Large intestine (tissue), 3 donors: ENCODE measurements around the gene YIPF1. TPM values are rescaled to one million over a fixed set of nuclear protein-coding genes. Genes with fewer than 3 reads are reported as not detected.
"Not testable (repeated sequence)": the region's sequence is repeated elsewhere in the genome, so short reads cannot be mapped to it uniquely, and the experiment has no call there.

Experiments
- DNase-seq, 2 donors: peaks; one replicate each; pipeline versions ENCODE4 v3.0.0 to v3.0.0-alpha.2; 2013
- H3K27ac ChIP-seq: one replicate; pipeline ENCODE4 v1.5.1; 2013; ENCODE audit warnings: low read length
- H3K27me3 ChIP-seq: 2 replicates; pipeline ENCODE4 v1.6.1; 2013; ENCODE audit warnings: low read length; ENCODE audit not compliant: control insufficient read depth, insufficient read depth
- H3K36me3 ChIP-seq: 2 replicates; pipeline ENCODE4 v1.6.1; 2013; ENCODE audit warnings: low read length; ENCODE audit not compliant: control insufficient read depth, insufficient read depth
- H3K4me1 ChIP-seq: one replicate; pipeline ENCODE4 v1.6.1; 2013; ENCODE audit warnings: low read length; ENCODE audit not compliant: control insufficient read depth, insufficient read depth
- H3K4me3 ChIP-seq: one replicate; pipeline ENCODE4 v1.5.1; 2013; ENCODE audit warnings: low read length
- H3K9me3 ChIP-seq: one replicate; pipeline ENCODE4 v1.6.1; 2013; ENCODE audit warnings: mild to moderate bottlenecking, low read depth, low read length, moderate library complexity; ENCODE audit not compliant: control insufficient read depth
- WGBS: methylation state at CpG from one replicate; pipeline ENCODE4 v1.1.5; 2013; ENCODE audit warnings: low lambda C conversion rate; ENCODE audit not compliant: insufficient coverage; 5-methylcytosine and 5-hydroxymethylcytosine counted together
- polyA plus RNA-seq: library from polyadenylated mRNA; unstranded; fragments of 120-200 nt; gene quantifications from one replicate; pipeline ENCODE4 v1.2.1, GENCODE V29; 2013

The YIPF1 gene
- polyA plus RNA-seq, 1 donor: 25.0 TPM

DNA sequence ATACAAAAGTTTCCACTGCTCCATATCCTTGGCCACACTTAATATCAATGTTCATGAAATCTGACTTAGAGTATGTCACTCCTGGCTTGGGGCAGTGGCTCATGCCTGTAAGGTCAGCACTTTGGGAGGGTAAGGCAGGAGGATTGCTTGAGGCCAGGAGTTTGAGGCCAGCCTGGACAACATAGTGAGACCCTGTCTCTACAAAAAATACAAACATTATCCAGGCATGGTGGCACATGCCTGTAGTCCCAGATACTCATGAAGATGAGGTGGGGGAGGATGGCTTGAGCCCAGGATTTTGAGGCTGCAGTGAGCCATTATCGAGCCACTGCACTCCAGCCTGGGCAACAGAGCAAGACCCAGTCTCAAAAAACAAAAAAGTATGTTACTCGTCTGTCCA is 14.4 kb downstream of the YIPF1 start:
- not testable (repeated sequence) for H3K4me1 ChIP-seq, H3K4me3 ChIP-seq, H3K27ac ChIP-seq, H3K27me3 ChIP-seq, H3K9me3 ChIP-seq, DNase-seq
- H3K36me3 ChIP-seq: peaks cover 46% of the 10 kb centered on the region
- no CpG with 5 or more reads among the region's 2 CpGs for WGBS

DNA sequence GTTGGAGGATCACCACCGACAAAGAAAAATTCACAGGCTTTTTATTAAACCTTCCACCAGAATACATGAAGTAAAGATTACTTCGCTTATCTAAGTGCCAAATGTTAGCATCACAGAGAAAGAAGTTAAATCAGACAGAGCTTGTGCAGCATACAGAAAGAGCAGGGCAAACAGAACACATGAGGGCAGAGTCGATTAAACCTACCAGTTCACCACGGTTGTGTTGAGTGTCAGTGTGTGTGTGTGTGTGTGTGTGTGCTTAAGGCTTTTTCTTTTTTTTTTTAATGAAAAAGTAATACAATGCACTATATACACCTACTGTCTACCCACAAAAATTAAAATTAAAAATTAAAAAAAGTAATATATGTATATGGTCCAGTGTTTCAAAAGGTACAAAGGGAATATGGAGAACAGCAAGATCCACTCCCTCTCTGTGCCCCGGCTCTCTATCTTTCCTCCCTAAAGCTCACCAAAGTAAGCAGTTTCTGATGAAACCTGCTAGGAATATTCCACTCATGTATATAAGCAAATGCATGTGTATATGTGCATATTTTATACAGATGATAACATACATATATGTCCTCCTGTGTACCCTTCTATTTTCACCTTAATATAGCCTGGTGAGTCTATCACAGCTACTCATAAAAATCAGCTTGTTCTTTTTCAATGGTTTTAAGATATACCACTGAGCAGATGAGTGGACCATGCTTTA is 17.7 kb downstream of the YIPF1 start:
- no peaks in the 10 kb centered on the region for H3K9me3 ChIP-seq
- DNase-seq: no peak
- H3K27ac ChIP-seq: no peak overlapping the region
- H3K27me3 ChIP-seq: no peaks in the 10 kb centered on the region
- WGBS: 11% methylated on average over 1 of the region's 5 CpGs
- H3K4me1 ChIP-seq: no peaks in the 10 kb centered on the region
- no peak overlapping the region for H3K4me3 ChIP-seq
- H3K36me3 ChIP-seq: peaks cover 32% of the 10 kb centered on the region

DNA sequence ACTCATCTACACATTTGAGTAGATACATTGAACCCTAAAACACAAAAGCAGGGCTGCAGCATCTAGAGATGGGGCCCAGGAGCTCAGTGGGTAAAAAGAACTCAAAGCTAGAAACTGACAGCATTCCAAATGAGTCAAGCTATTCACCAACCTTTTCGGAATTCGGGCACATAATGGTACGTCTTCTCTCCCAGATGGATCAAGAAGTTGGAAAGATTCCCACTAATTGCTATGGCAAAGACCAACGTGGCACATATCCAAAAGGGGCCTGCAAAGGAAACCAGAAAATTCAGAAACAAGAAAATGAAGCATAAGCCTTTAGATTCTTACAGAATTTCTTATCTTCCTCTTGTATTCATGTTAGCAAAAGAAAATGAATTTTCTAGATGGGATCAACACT is 18.4 kb downstream of the YIPF1 start:
- no CpG with 5 or more reads among the region's 4 CpGs for WGBS
- no peak overlapping the region for H3K27ac ChIP-seq
- DNase-seq: no peak

DNA sequence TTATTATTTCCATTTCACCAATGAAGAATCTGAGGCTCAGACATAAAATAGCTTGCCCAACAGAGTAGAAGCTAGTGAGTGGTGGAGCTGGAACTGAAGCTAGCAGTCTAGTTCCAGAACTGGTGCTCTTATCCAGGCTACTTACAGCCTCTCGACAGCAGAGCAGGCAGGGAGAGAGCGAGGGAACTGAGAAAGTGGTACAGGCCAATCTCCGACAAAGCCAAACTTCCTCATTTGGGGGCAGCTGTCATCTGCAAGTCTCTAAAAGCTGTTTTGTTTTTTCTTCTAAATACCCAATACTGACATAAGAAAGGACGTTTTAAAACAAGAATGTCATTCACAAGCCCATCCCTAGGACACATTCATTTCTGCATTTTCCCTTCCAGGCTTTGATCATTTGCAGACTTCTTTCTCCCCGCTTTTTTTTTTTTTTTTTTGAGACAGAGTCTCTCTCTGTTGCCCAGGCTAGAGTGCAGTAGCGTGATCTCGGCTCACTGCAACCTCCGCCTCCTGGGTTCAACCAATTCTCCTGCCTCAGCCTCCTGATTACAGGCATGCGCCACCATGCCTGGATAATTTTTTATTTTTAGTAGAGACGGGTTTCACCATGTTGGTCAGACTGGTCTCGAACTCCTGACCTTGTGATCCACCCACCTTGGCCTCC is 20.0 kb downstream of the YIPF1 start:
- Histone ChIP-seq H3K27ac (no peak overlapping the region), H3K36me3 (peaks cover 33% of the 10 kb centered on the region), H3K9me3 (no peaks in the 10 kb centered on the region), H3K27me3 (no peaks in the 10 kb centered on the region), H3K4me3 (no peak overlapping the region), H3K4me1 (no peaks in the 10 kb centered on the region)
- no peak for DNase-seq
- WGBS: 80% methylated on average over 1 of the region's 11 CpGs

More for the DNA sequence above, 18.4 kb downstream of the YIPF1 start:
- Histone ChIP-seq H3K9me3 (no peaks in the 10 kb centered on the region), H3K4me1 (no peaks in the 10 kb centered on the region), H3K36me3 (peaks cover 32% of the 10 kb centered on the region), H3K4me3 (no peak overlapping the region), H3K27me3 (no peaks in the 10 kb centered on the region)

DNA sequence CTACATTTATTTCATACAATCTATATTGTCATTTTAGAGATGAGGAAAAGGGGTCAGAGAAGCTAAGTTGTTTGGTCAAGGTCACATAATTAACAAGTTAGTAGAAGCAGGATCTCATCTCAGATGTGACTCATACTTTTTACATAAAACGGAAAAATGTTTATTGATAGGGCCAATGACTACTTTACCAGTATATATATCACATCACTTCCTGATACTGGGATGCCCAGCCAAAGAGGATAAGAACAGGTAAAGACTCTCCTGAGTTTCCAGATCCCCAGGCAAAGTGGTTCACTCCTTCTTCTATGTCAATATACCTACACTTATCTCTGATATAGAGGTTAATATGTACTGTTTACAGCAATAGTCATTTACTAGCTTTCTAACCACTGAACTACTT is 21.0 kb downstream of the YIPF1 start:
- Histone ChIP-seq H3K27me3 (no peaks in the 10 kb centered on the region), H3K9me3 (no peaks in the 10 kb centered on the region), H3K27ac (no peak overlapping the region), H3K4me1 (no peaks in the 10 kb centered on the region), H3K36me3 (peaks cover 30% of the 10 kb centered on the region), H3K4me3 (no peak overlapping the region)
- no CpG with 5 or more reads among the region's 1 CpG for WGBS
- no peak for DNase-seq

DNA sequence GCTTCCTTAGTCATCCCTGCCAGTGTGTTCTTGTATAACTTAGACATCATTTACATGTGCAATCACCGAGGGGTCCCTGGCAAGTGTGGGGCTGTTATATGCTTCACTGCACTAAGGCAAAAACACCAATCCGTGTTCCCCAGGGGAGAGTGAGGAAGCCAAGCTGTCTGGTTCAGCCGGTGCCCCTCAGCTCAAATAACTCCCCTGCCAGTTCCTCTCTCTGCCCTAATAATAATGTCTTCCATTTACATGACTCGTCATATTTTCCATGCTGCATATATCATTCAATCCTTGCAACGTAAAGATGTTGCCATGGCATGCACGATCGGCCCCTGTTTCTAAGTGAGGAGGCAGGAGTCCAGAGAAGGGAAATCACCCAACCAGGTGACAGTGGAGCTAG is 27.1 kb downstream of the YIPF1 start:
- WGBS: no CpG with 5 or more reads among the region's 7 CpGs
- Histone ChIP-seq H3K4me3 (no peak overlapping the region), H3K27me3 (no peaks in the 10 kb centered on the region), H3K27ac (no peak overlapping the region), H3K9me3 (no peaks in the 10 kb centered on the region), H3K36me3 (peaks cover 30% of the 10 kb centered on the region), H3K4me1 (no peaks in the 10 kb centered on the region)
- no peak for DNase-seq

DNA sequence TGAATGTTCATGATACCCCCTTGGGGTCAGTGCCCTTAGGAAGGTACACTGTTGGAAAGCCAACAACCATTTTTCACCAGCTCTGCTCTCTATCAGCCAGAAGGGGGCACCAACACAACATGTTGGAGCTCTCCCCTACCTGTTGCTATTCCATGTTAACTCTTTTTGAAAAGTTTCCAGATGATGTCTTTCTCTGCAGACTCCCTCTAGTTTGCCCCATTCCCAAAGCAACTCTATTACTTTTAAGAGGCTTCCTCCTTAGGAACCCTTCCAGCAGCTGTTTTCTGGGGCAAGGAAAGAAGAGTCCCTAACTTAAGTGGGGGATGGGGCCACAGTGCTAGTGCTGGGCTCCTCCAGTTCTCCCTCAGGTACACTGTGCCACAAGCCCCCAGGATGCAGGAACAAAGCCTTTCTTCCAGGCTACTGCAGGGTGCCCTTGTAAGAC is 28.6 kb downstream of the YIPF1 start:
- H3K4me3 ChIP-seq: no peak overlapping the region
- no peak overlapping the region for H3K27ac ChIP-seq
- no peaks in the 10 kb centered on the region for H3K4me1 ChIP-seq
- H3K9me3 ChIP-seq: no peaks in the 10 kb centered on the region
- no peaks in the 10 kb centered on the region for H3K27me3 ChIP-seq
- H3K36me3 ChIP-seq: peaks cover 34% of the 10 kb centered on the region
- DNase-seq: peak; percentile 32 to 35

DNA sequence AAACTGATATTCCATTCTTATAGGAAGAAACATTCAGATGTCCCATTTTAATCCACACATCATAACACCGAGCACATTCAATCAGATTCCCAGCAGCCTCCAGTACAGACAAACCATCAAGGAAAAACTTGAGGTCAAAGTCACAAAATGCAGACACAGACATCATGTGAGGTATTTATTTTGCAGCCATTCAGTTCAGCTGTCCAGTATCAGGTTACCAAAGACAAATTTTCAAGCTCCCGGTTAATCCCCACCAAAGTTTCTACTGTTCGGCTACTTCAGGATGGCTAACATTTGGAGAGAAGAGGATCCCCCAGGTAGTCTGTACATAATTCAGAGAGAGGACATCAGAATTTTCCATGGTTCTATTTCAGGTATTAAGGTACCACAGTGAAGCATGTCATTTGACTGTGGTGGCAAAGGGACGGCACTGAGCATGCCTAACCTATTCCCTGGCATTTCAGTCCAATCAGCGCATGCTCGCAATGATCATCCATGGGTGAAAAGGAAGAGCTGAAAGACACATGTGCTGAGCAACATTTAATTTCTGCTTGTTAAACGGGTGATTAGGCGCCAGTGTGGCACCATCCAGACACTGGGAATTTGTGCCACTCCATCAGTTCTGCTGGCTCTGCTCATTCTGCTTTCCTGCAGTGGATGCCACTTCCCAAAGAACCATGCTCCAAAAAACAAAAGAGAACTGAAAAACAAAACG is 37.9 kb downstream of the YIPF1 start:
- H3K27ac ChIP-seq: no peak overlapping the region
- no CpG with 5 or more reads among the region's 9 CpGs for WGBS
- H3K9me3 ChIP-seq: no peaks in the 10 kb centered on the region
- no peak overlapping the region for H3K4me3 ChIP-seq
- peaks cover 38% of the 10 kb centered on the region for H3K36me3 ChIP-seq
- no peaks in the 10 kb centered on the region for H3K27me3 ChIP-seq
- DNase-seq: no peak
- no peaks in the 10 kb centered on the region for H3K4me1 ChIP-seq

DNA sequence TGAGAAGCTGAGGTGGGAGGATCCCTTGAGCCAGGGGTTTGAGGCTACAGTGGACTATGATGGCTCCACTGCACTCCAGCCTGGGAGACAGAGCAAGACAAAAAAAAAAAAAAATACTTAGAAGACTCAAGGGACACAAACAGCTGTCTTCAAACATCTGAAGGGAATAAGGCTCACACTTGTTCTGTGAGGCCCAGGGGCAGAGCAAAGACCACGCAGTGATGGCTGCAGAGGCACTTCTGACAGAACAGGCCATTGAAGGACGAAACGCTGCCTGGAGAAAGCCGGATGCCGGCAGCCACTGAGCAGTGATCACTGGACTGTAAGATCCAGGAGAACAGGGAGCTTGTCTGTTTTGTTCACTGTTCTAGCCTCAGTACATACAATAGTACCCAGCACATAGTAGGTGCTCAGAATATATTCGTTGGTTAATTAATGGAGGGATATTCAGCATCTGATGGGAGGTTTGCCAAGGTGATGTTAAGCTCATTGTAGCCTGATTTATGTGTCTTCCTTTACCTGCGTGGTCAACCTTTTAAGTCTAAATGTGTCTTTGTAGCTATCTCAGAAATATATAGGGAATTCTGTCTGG is 39.4 kb downstream of the YIPF1 start:
- Histone ChIP-seq H3K4me3 (no peak overlapping the region), H3K36me3 (peaks cover 25% of the 10 kb centered on the region), H3K4me1 (no peaks in the 10 kb centered on the region), H3K27me3 (no peaks in the 10 kb centered on the region), H3K27ac (no peak overlapping the region), H3K9me3 (no peaks in the 10 kb centered on the region)
- WGBS: no CpG with 5 or more reads among the region's 7 CpGs
- no peak for DNase-seq

DNA sequence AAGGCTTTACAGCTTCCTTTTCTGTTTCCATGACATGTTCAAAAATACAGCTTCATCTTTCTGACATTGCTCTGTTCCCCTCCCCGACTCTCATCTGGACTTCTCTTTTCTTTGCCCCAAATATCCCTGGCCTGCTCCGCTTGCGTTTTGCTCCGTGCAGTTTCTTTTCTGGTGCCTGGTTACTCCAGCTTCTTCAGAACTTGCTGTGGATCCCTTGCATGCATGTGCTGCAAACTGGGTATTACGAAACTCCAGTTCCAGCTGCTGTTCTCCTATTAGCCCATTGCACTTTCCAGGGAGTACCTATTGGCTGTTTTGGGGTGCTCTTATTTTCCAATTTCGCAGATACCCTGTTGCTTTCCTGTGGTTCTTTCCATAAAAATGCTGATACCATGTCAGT is 41.6 kb downstream of the YIPF1 start:
- H3K4me1 ChIP-seq: no peaks in the 10 kb centered on the region
- no peak overlapping the region for H3K27ac ChIP-seq
- peaks cover 13% of the 10 kb centered on the region for H3K36me3 ChIP-seq
- WGBS: 74% methylated on average over 3 of the region's 6 CpGs
- DNase-seq: no peak
- H3K4me3 ChIP-seq: no peak overlapping the region
- H3K9me3 ChIP-seq: peaks cover 3% of the 10 kb centered on the region
- H3K27me3 ChIP-seq: no peaks in the 10 kb centered on the region
